Psoas muscle (tissue), 8 donors: Measurements from ENCODE around the gene RPGRIP1L. TPM values are rescaled to one million over a fixed set of nuclear protein-coding genes. Genes with fewer than 3 reads are reported as not detected.

Source experiments
- ATAC-seq, 4 donors: fragments of 200-7000 bp; cut with Tn5 transposase; one replicate each; pipeline ENCODE4 v1.9.1; 2020; ENCODE audit warnings: moderate library complexity in 3 of 4, mild to moderate bottlenecking in 2 of 4
- DNase-seq, 2 donors: peaks; one replicate each; pipeline ENCODE4 v3.0.0-alpha.2; 2020
- H3K27ac ChIP-seq: fragments of 200-600 bp; one replicate; pipeline ENCODE4 v1.8.0; 2022
- H3K27me3 ChIP-seq, 3 donors: fragments of 200-600 bp in 1 of 3; one replicate each; pipeline versions ENCODE4 v1.6.1 to v1.8.0; 2013 to 2022; ENCODE audit warnings: low read length in 2 of 3, mild to moderate bottlenecking in 2 of 3, moderate library complexity in 1 of 3; ENCODE audit not compliant: insufficient read depth in 3 of 3
- H3K36me3 ChIP-seq, 2 donors: fragments of 200-600 bp in 1 of 2; one replicate each; pipeline versions ENCODE4 v1.6.1 to v1.8.0; 2013 to 2022; ENCODE audit warnings: low read depth in 1 of 2, mild to moderate bottlenecking in 1 of 2, moderate library complexity in 1 of 2; ENCODE audit not compliant: insufficient read depth in 1 of 2
- H3K4me1 ChIP-seq: fragments of 200-600 bp; one replicate; pipeline ENCODE4 v1.8.0; 2022
- H3K4me3 ChIP-seq: fragments of 200-600 bp; one replicate; pipeline ENCODE4 v1.8.0; 2022; ENCODE audit warnings: mild to moderate bottlenecking
- H3K9me3 ChIP-seq: fragments of 200-600 bp; one replicate; pipeline ENCODE4 v1.8.0; 2022
- WGBS, 3 donors: extraction: QIAGEN DNeasy Blood & Tissue Kit; methylation state at CpG; one replicate each; pipeline versions ENCODE4 v1.1.6 to v1.1.7; 2013; 5-methylcytosine and 5-hydroxymethylcytosine counted together
- intact Hi-C, 2 donors: fragments of 100-400 bp; cut with DNase I; formaldehyde crosslinking; loops; one replicate each; pipeline versions ENCODE4 v1.11.0 to v1.14.2; 2022
- polyA plus RNA-seq, 3 donors: library from polyadenylated mRNA; stranded (reverse); fragments of 200-250 nt; gene quantifications; one replicate each; pipeline ENCODE4 v1.2.3, GENCODE V29; 2013
- total RNA-seq, 4 donors: library from RNA; stranded (reverse); fragmentation: NEBNext Ultra II Directional in 2 of 4; extraction: Animal tissue kit (Norgen Biotek cat#: 25700) in 2 of 4; gene quantifications; one replicate each; pipeline versions ENCODE4 v1.2.1 to v1.2.4, GENCODE V29; 2021 to 2023
- TF ChIP-seq, protein P1 (sequence below): fragments of 200-600 bp; IDR thresholded peaks from one replicate; pipeline ENCODE4 v1.8.0; 2022; ENCODE audit warnings: antibody characterized with exemption
- donor health status: healthy with polysubstance abuse.
- donor health status: DM: no; HTN: no; CAD: no; lungs with moderate emphysema.
- donor health status: Bipolar disorder and iron deficiency.
- donor health status: healthy.
- donor health status: DM: yes; HTN: yes; CAD: no.
- donor health status: DM: no; HTN: no; CAD: no.
- donor health status: DM: no; HTN: no; CAD: no.
- donor health status: DM: yes; HTN: yes; CAD: no.

RPGRIP1L gene
- total and polyA plus RNA-seq, 7 donors: 0.81 to 2.6 (median 1.5) TPM

DNA sequence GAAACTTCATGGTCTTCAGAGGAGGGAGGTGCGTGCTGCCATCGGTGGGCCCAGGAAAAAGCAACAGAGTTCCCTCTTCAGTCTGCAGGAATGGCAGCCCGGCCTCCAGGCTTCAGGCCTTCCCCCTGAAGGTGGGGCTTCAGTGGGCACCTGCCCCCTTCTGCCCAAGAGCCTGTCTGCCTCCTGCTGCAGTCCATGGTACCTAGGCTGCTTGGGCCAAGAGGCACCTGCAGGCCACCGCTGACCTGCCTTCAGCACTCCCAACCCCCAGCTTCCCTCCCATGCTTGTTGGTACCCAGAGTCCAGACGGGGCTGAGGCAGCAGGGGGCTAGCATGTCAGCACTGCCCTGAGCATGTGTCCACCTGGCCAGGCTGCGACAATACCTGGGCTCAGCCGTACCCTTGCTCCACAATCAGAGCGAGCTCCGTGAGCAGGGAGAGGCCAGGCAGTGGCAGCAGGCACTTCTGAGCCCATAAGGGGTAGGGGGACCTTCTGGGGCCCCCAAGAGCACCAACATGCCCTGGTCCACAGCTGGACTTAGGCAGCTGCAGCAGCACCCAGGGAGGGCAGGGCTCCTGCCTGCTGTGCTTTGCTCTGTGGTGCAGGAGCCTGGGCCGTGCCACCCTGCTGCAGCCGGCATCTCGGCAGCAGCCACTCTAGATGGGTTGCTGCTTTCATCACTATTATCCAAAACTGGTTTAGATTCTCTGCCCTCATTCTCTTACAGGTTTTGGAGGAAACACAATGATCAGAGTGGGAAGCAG, 123.4 kb downstream of the RPGRIP1L start:
- DNase-seq: no peak
- intact Hi-C loops: no loop called here
- WGBS, 3 donors: 80 to 86% (median 84%) methylated on average over 12 of the region's 12 CpGs
- no peak overlapping the region for H3K4me3 ChIP-seq
- TF ChIP-seq, protein P1, sequence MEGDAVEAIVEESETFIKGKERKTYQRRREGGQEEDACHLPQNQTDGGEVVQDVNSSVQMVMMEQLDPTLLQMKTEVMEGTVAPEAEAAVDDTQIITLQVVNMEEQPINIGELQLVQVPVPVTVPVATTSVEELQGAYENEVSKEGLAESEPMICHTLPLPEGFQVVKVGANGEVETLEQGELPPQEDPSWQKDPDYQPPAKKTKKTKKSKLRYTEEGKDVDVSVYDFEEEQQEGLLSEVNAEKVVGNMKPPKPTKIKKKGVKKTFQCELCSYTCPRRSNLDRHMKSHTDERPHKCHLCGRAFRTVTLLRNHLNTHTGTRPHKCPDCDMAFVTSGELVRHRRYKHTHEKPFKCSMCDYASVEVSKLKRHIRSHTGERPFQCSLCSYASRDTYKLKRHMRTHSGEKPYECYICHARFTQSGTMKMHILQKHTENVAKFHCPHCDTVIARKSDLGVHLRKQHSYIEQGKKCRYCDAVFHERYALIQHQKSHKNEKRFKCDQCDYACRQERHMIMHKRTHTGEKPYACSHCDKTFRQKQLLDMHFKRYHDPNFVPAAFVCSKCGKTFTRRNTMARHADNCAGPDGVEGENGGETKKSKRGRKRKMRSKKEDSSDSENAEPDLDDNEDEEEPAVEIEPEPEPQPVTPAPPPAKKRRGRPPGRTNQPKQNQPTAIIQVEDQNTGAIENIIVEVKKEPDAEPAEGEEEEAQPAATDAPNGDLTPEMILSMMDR: no peak
- no peaks in the 10 kb centered on the region for H3K36me3 ChIP-seq
- no peaks in the 10 kb centered on the region for H3K27me3 ChIP-seq
- no peaks in the 10 kb centered on the region for H3K9me3 ChIP-seq
- no peaks in the 10 kb centered on the region for H3K4me1 ChIP-seq
- no peak overlapping the region for H3K27ac ChIP-seq
- no peak for ATAC-seq

DNA sequence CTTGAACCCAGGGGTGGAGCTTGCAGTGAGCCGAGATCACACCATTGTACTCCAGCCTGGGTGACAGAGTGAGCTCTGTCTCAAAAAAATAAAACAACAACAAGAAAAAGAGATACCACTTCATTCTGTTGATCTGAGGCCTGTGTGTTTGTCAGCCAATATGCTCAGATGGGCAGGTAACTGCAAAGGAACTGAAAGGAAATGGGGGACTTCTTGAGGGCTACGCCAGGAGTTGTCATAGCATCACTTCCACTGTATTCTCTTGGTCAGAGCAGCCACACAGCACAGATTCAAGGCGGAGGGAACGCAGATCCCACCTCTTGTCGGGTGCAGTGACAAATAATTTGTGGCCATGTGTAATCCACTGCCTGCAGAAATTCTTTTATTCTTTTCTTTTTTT, 126.8 kb downstream of the RPGRIP1L start:
- intact Hi-C loops: no loop called here
- ATAC-seq (no peak), DNase-seq (no peak)
- 89 to 93% (median 93%) methylated on average over 5 of the region's 5 CpGs for WGBS, 3 donors
- no peak overlapping the region for H3K27ac ChIP-seq
- no peak overlapping the region for H3K4me3 ChIP-seq
- H3K27me3 ChIP-seq: no peaks in the 10 kb centered on the region
- TF ChIP-seq, protein P1: no peak
- peaks cover 3% of the 10 kb centered on the region for H3K9me3 ChIP-seq
- H3K36me3 ChIP-seq: no peaks in the 10 kb centered on the region
- no peaks in the 10 kb centered on the region for H3K4me1 ChIP-seq

DNA sequence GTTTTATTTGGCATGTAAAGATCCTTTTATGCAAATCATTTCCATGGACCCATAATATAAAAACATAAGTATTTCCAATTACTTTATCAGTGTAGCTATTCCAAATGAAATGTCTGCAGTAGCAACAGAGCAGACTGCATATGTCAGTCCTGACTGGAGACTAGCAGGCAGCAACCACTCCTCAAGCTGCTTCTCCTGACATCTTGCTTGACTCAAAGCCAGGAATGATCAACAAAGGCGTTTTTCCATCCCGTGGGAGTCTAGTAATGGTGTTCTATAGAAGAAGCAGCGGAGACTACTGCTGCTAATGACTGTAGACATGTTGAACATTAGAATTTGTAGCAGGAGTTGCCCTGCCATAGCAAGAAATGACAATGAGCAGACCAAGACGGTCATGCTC, 127.4 kb downstream of the RPGRIP1L start:
- WGBS, 3 donors: 58 to 61% (median 61%) methylated on average over 4 of the region's 4 CpGs
- intact Hi-C loops: no loop called here
- Histone ChIP-seq H3K9me3 (peaks cover 9% of the 10 kb centered on the region), H3K36me3 (no peaks in the 10 kb centered on the region), H3K4me1 (no peaks in the 10 kb centered on the region), H3K4me3 (no peak overlapping the region), H3K27me3 (no peaks in the 10 kb centered on the region), H3K27ac (no peak overlapping the region)
- DNase-seq: no peak
- ATAC-seq: no peak
- TF ChIP-seq, protein P1: no peak

DNA sequence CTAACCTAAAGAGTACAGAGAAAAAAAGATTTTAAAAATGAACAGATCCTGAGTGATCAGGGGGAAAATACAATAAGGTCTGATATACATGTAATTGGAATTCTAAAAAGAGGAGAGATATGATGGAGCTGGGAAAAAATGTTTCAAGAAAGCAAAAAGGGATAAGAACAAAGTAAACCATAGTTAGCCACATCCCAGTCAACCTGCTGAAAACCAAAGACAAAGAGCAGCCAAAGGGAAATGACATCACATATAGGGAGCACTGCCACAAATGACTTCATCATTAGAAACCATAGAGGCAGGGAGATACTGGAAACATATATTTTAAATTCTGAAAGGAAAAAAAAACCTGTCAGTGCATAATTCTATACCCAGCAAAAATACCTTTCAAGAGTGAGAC, 131.9 kb downstream of the RPGRIP1L start:
- no peak overlapping the region for H3K4me3 ChIP-seq
- no peaks in the 10 kb centered on the region for H3K4me1 ChIP-seq
- TF ChIP-seq, protein P1: no peak
- no peak overlapping the region for H3K27ac ChIP-seq
- H3K9me3 ChIP-seq: peaks cover 9% of the 10 kb centered on the region
- DNase-seq (no peak), ATAC-seq (no peak)
- intact Hi-C loops: no loop called here
- no peaks in the 10 kb centered on the region for H3K36me3 ChIP-seq
- H3K27me3 ChIP-seq: no peaks in the 10 kb centered on the region
